ENCODE data around the gene PTRH1. TPM values are rescaled to one million over a fixed set of nuclear protein-coding genes. Genes with fewer than 3 reads are reported as not detected.

PTRH1 gene
- 36.5 and 43.6 TPM in 2 replicates for total RNA-seq

- peak; percentile 75 for DNase-seq (ENCODE audit: low read depth)
These were observed at the start of gene PTRH1, which contains the start of gene TTC16 for GRCh38 chr9:127715470-127716337. Gene PTRH1, minus strand, starts transcription at chr9:127715663. Its CDS starts 24 bp downstream, at chr9:127715639. Gene TTC16, plus strand, starts transcription at chr9:127716079. Its CDS starts 67 bp downstream, at chr9:127716146.

GRCh38 chr9:127763918-127764384, 48.5 kb upstream of the PTRH1 start:
- no peak for DNase-seq (ENCODE audit: low read depth)
- Histone ChIP-seq H3K36me3 (ENCODE audit: control insufficient read depth, insufficient read depth, low read length) (no peaks in the 10 kb centered on the region), H3K27me3 (ENCODE audit: control insufficient read depth, insufficient read depth, low read length) (peaks cover 23% of the 10 kb centered on the region), H3K4me3 (ENCODE audit: low read depth, low read length) (no peak overlapping the region)
- TF ChIP-seq CTCF (IDR thresholded peaks at IDR 0.05; ENCODE audit: insufficient read depth, low read length, poor library complexity, severe bottlenecking) = peak; percentile 20

More at GRCh38 chr9:127715470-127716337, at the start of gene PTRH1, which contains the start of gene TTC16:
- H3K4me3 ChIP-seq (ENCODE audit: low read depth, low read length) = peak within 1 kb of the TSS; percentile 60
- TF ChIP-seq CTCF (IDR thresholded peaks at IDR 0.05; ENCODE audit: insufficient read depth, low read length, poor library complexity, severe bottlenecking) = no peak
- no peaks in the 10 kb centered on the region for H3K27me3 ChIP-seq (ENCODE audit: control insufficient read depth, insufficient read depth, low read length)
- no peaks in the 10 kb centered on the region for H3K36me3 ChIP-seq (ENCODE audit: control insufficient read depth, insufficient read depth, low read length)

- TF ChIP-seq CTCF (IDR thresholded peaks at IDR 0.05; ENCODE audit: insufficient read depth, low read length, poor library complexity, severe bottlenecking) = no peak
- Histone ChIP-seq H3K36me3 (ENCODE audit: control insufficient read depth, insufficient read depth, low read length) (no peaks in the 10 kb centered on the region), H3K4me3 (ENCODE audit: low read depth, low read length) (no peak overlapping the region), H3K27me3 (ENCODE audit: control insufficient read depth, insufficient read depth, low read length) (peaks cover 25% of the 10 kb centered on the region)
- DNase-seq (ENCODE audit: low read depth) = no peak
These were observed 46.7 kb upstream of the PTRH1 start for GRCh38 chr9:127762111-127762676.

- no peak for TF ChIP-seq CTCF (IDR thresholded peaks at IDR 0.05; ENCODE audit: insufficient read depth, low read length, poor library complexity, severe bottlenecking)
- no peak for DNase-seq (ENCODE audit: low read depth)
- Histone ChIP-seq H3K4me3 (ENCODE audit: low read depth, low read length) (no peak overlapping the region), H3K27me3 (ENCODE audit: control insufficient read depth, insufficient read depth, low read length) (peaks cover 28% of the 10 kb centered on the region), H3K36me3 (ENCODE audit: control insufficient read depth, insufficient read depth, low read length) (no peaks in the 10 kb centered on the region)
These were observed 46.1 kb upstream of the PTRH1 start for GRCh38 chr9:127761491-127761956.

- Histone ChIP-seq H3K36me3 (ENCODE audit: control insufficient read depth, insufficient read depth, low read length) (no peaks in the 10 kb centered on the region), H3K27me3 (ENCODE audit: control insufficient read depth, insufficient read depth, low read length) (peaks cover 27% of the 10 kb centered on the region), H3K4me3 (ENCODE audit: low read depth, low read length) (no peak overlapping the region)
- TF ChIP-seq CTCF (IDR thresholded peaks at IDR 0.05; ENCODE audit: insufficient read depth, low read length, poor library complexity, severe bottlenecking) = no peak
- DNase-seq (ENCODE audit: low read depth) = no peak
These were observed 45.6 kb upstream of the PTRH1 start for GRCh38 chr9:127761061-127761460.

Data from kidney epithelial cell (primary cell).